ENCODE data around the gene RBM25. TPM values are rescaled to one million over a fixed set of nuclear protein-coding genes. Genes with fewer than 3 reads are reported as not detected.

The RBM25 gene
- total and polyA plus RNA-seq, 12 donors: 14.7 to 95.4 (median 48.7) TPM

DNA sequence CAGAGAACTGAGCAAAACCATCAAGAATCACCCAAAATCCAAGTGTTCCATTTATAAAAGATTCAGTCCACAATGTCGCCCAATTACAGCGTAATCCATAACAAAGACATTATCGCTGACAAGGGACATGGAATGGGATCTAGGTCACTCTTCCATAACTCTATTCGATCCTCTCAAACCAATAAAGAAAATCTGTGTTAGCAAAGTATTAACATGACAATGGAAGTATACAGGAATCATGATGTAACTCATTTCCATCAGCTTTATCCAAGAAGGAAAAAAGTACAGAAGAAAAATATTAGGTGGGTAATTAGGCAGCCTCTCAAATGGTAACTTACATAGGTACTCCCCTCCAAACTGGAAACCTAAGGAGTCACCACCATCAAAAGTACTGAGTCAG, 36.3 kb upstream of the RBM25 start:
- Histone ChIP-seq H3K9me3 (replicated peaks in 1 of 3) (no peaks in the 10 kb centered on the region), H3K27ac (no peak overlapping the region), H3K4me3 (peak overlapping the region in 1 of 4 donors; percentile 3), H3K27me3 (no peaks in the 10 kb centered on the region), H3K36me3 (replicated peaks in 1 of 2) (peaks cover 0 to 11% of the 10 kb centered on the region in 2 donors), H3K4me1 (replicated peaks in 1 of 2) (peaks cover 18 to 44% of the 10 kb centered on the region in 2 donors)
- no peak for DNase-seq
- WGBS, 4 donors: 89 to 97% (median 96%) methylated on average over 4 of the region's 4 CpGs
- TF ChIP-seq CTCF (IDR thresholded peaks at IDR 0.05) (no peak), POLR2A (IDR thresholded peaks at IDR 0.05) (no peak)
- intact Hi-C loops (cut with DNase I): no loop called here

GRCh38 chr14:73025544-73025943, 32.8 kb upstream of the RBM25 start:
- intact Hi-C loops (cut with DNase I): no loop called here
- no peaks in the 10 kb centered on the region for H3K27me3 ChIP-seq
- peaks cover 0 to 11% of the 10 kb centered on the region in 2 donors for H3K36me3 ChIP-seq (replicated peaks in 1 of 2)
- TF ChIP-seq CTCF (IDR thresholded peaks at IDR 0.05) (no peak), POLR2A (IDR thresholded peaks at IDR 0.05) (no peak)
- no peaks in the 10 kb centered on the region for H3K9me3 ChIP-seq (replicated peaks in 1 of 3)
- peak overlapping the region in 1 of 5 donors; percentile 82 for H3K27ac ChIP-seq
- H3K4me1 ChIP-seq (replicated peaks in 1 of 2): peaks cover 18 to 44% of the 10 kb centered on the region in 2 donors
- H3K4me3 ChIP-seq: peak overlapping the region in 2 of 4 donors; percentile 68 to 74
- DNase-seq: no peak
- WGBS, 4 donors: 69 to 81% (median 77%) methylated on average over 3 of the region's 3 CpGs

GRCh38 chr14:73026243-73026844, 32.0 kb upstream of the RBM25 start:
- DNase-seq: peak in 1 of 7 donors; percentile 27
- 2 to 3% (median 2%) methylated on average over 17 to 21 of the region's 21 CpGs for WGBS, 4 donors
- peak overlapping the region in 3 of 4 donors; percentile 68 to 74 (median 71) for H3K4me3 ChIP-seq
- intact Hi-C loops (cut with DNase I): no loop called here
- peak overlapping the region; percentile 54 to 87 (median 82) for H3K27ac ChIP-seq
- no peaks in the 10 kb centered on the region for H3K27me3 ChIP-seq
- H3K36me3 ChIP-seq (replicated peaks in 1 of 2): peaks cover 0 to 11% of the 10 kb centered on the region in 2 donors
- H3K4me1 ChIP-seq (replicated peaks in 1 of 2): peaks cover 18 to 41% of the 10 kb centered on the region in 2 donors
- TF ChIP-seq CTCF (IDR thresholded peaks at IDR 0.05) (no peak), POLR2A (IDR thresholded peaks at IDR 0.05) (no peak)
- no peaks in the 10 kb centered on the region for H3K9me3 ChIP-seq (replicated peaks in 1 of 3)

- peak; percentile 96 to 99 (median 99) for DNase-seq
- Histone ChIP-seq H3K27ac (peak within 1 kb of the TSS; percentile 70 to 87 (median 82)), H3K27me3 (no peaks in the 10 kb centered on the region), H3K9me3 (replicated peaks in 1 of 3) (no peaks in the 10 kb centered on the region), H3K4me3 (peak within 1 kb of the TSS in 3 of 4 donors; percentile 68 to 74 (median 71)), H3K36me3 (replicated peaks in 1 of 2) (peaks cover 0 to 11% of the 10 kb centered on the region in 2 donors), H3K4me1 (replicated peaks in 1 of 2) (peaks cover 17 to 36% of the 10 kb centered on the region in 2 donors)
- 0 to 2% (median 1%) methylated on average over 7 to 38 of the region's 42 CpGs for WGBS, 4 donors
- intact Hi-C loops (cut with DNase I): no loop called here
- peak; percentile 31 to 95 for TF ChIP-seq POLR2A (IDR thresholded peaks at IDR 0.05)
- TF ChIP-seq CTCF (IDR thresholded peaks at IDR 0.05): no peak
These were observed 31.3 kb upstream of the RBM25 start, which contains the start of gene ZFYVE1 for GRCh38 chr14:73026845-73027542. ZFYVE1 (minus strand) TSS chr14:73027106; CDS start chr14:73024508, 2,598 bp downstream.

Measured in adrenal gland (tissue), 12 donors.